GM12878 (cell line): ENCODE results near the gene RP9. TPM values are rescaled to one million over a fixed set of nuclear protein-coding genes. Genes with fewer than 3 reads are reported as not detected.

ENCODE experiments used
- ATAC-seq: fragments of 200-7000 bp; cut with Tn5 transposase; 3 replicates; pipeline ENCODE4 v1.9.1; 2020; ENCODE audit warnings: mild to moderate bottlenecking, moderate library complexity
- BruUV-seq: library from RNA; stranded (reverse); fragments of 400-500 nt; replicated peaks from 2 replicates; lab custom pipeline; 2021; lab: Mats Ljungman, UMichigan
- CTCF ChIA-PET: fragments of 300-600 bp; sonication (Branson Sonifier 250); formaldehyde crosslinking; extraction: SDS; loops from one replicate; lab custom pipeline; 2021; ENCODE audit warnings: inconsistent platforms; lab: Yijun Ruan, JAX
- POLR2A ChIA-PET: fragments of 350-600 bp; formaldehyde crosslinking; extraction: SDS; loops from one replicate; lab custom pipeline; 2021; ENCODE audit warnings: inconsistent platforms; lab: Charles Lee
- RAD21 ChIA-PET: fragments of 300-600 bp; sonication (Branson Sonifier 250); formaldehyde crosslinking; loops from one replicate; lab custom pipeline; 2023; ENCODE audit warnings: antibody characterized with exemption; ENCODE audit not compliant: unreplicated experiment; lab: Charles Lee
- SMC1A ChIA-PET: fragments of 300-600 bp; sonication (Branson Sonifier 250); formaldehyde crosslinking; loops from one replicate; lab custom pipeline; 2023; ENCODE audit not compliant: unreplicated experiment, uncharacterized antibody; lab: Charles Lee
- DNase-seq: peaks from one replicate; pipeline ENCODE4 v3.0.0-alpha.2; 2011; ENCODE audit warnings: low read depth, low spot score
- FAIRE-seq: peaks from 3 replicates; lab custom pipeline; 2011; peaks lifted over from hg19 to GRCh38; lab: Jason Lieb, UNC
- H2AFZ ChIP-seq: 2 replicates; pipeline ENCODE4 v1.6.0; 2011; ENCODE audit warnings: low read depth, low read length, control low read depth; ENCODE audit not compliant: control insufficient read depth
- H3K27ac ChIP-seq: 2 replicates; pipeline ENCODE4 v1.5.1; 2011; ENCODE audit warnings: control low read depth; ENCODE audit not compliant: control insufficient read depth, insufficient read depth
- H3K27me3 ChIP-seq, 2 experiments: replicated peaks in 1 of 2; 2 replicates each; pipeline versions ENCODE4 v1.6.0 to v1.6.1; 2011; ENCODE audit warnings: low read length in 1 of 2; ENCODE audit not compliant: control insufficient read depth in 2 of 2, insufficient read depth in 2 of 2
- H3K36me3 ChIP-seq, 2 experiments: 2 replicates each; pipeline ENCODE4 v1.5.1; 2011; ENCODE audit warnings: low read length in 1 of 2; ENCODE audit not compliant: control insufficient read depth in 2 of 2, insufficient read depth in 2 of 2
- H3K4me1 ChIP-seq: 2 replicates; pipeline ENCODE4 v1.6.1; 2011; ENCODE audit warnings: mild to moderate bottlenecking, low read length, moderate library complexity, mixed read lengths; ENCODE audit not compliant: control insufficient read depth, insufficient read depth
- H3K4me2 ChIP-seq: 2 replicates; pipeline ENCODE4 v1.6.0; 2011; ENCODE audit warnings: control low read depth; ENCODE audit not compliant: control insufficient read depth, insufficient read depth
- H3K4me3 ChIP-seq: fragments of 200-600 bp; sonication (generic); 2 replicates; pipeline ENCODE4 v1.5.1; 2016
- H3K79me2 ChIP-seq: 2 replicates; pipeline ENCODE4 v1.6.0; 2011; ENCODE audit warnings: low read length; ENCODE audit not compliant: control insufficient read depth, insufficient read depth
- H3K9ac ChIP-seq: 2 replicates; pipeline ENCODE4 v1.8.0; 2011; ENCODE audit warnings: low read length, control low read depth, mixed read lengths; ENCODE audit not compliant: control insufficient read depth, insufficient read depth
- H3K9me3 ChIP-seq: replicated peaks from 3 replicates; pipeline ENCODE4 v1.5.1; 2011; ENCODE audit warnings: mild to moderate bottlenecking, low read length; ENCODE audit not compliant: control insufficient read depth, insufficient read depth
- H4K20me1 ChIP-seq: 2 replicates; pipeline ENCODE4 v1.6.0; 2011; ENCODE audit not compliant: control insufficient read depth, insufficient read depth
- CBX5 ChIP-seq: sonication (generic); IDR thresholded peaks from 2 replicates; pipeline ENCODE4 v1.6.1; 2016; ENCODE audit warnings: low read depth, moderate library complexity, mild to moderate bottlenecking, inconsistent platforms
- EGR1 ChIP-seq, 2 experiments: IDR thresholded peaks; 1 replicate in 1 of 2; 2 replicates in 1 of 2; pipeline ENCODE4 v1.6.1; 2011 to 2012; ENCODE audit warnings: low read depth in 2 of 2, low read length in 2 of 2, borderline replicate concordance in 1 of 2, mild to moderate bottlenecking in 1 of 2, moderate library complexity in 1 of 2
- GABPA ChIP-seq: IDR thresholded peaks from 2 replicates; pipeline ENCODE4 v1.6.1; 2014; ENCODE audit warnings: antibody characterized with exemption, low read depth, mild to moderate bottlenecking, inconsistent platforms
- IRF5 ChIP-seq: fragments of 450-650 bp; IDR thresholded peaks from 2 replicates; pipeline ENCODE4 v1.6.1; 2017; ENCODE audit warnings: borderline replicate concordance
- MEF2A ChIP-seq: IDR thresholded peaks from 2 replicates; pipeline ENCODE4 v1.6.1; 2011; ENCODE audit warnings: low read depth, mild to moderate bottlenecking, low read length, moderate library complexity; ENCODE audit not compliant: insufficient read depth
- NFYB ChIP-seq: IDR thresholded peaks from 2 replicates; pipeline ENCODE4 v1.6.1; 2011; ENCODE audit warnings: low read depth, mild to moderate bottlenecking, low read length, improper control_type of control experiment, moderate library complexity; ENCODE audit not compliant: insufficient read depth
- NR2C2 ChIP-seq: IDR thresholded peaks from 2 replicates; pipeline ENCODE4 v1.6.1; 2011; ENCODE audit warnings: borderline replicate concordance, low read depth; ENCODE audit not compliant: control insufficient read depth, insufficient read length
- PML ChIP-seq: IDR thresholded peaks from 2 replicates; pipeline ENCODE4 v1.6.1; 2012; ENCODE audit warnings: low read length, inconsistent platforms
- RBBP5 ChIP-seq: fragments of 200-600 bp; sonication (generic); conservative IDR thresholded peaks from 2 replicates; pipeline ENCODE4 v1.6.1; 2016
- REST ChIP-seq: IDR thresholded peaks from 2 replicates; pipeline ENCODE4 v1.6.1; 2012; ENCODE audit warnings: mild to moderate bottlenecking, low read depth, low read length
- SKIL ChIP-seq: fragments of 450-650 bp; IDR thresholded peaks from 2 replicates; pipeline ENCODE4 v1.6.1; 2017; ENCODE audit warnings: mild to moderate bottlenecking, low read depth, inconsistent platforms; ENCODE audit not compliant: poor library complexity, severe bottlenecking
- SRF ChIP-seq, 2 experiments: IDR thresholded peaks; 2 replicates each; pipeline ENCODE4 v1.6.1; 2011; ENCODE audit warnings: low read depth in 2 of 2, low read length in 2 of 2, mild to moderate bottlenecking in 1 of 2, moderate library complexity in 1 of 2
- SUPT20H ChIP-seq: IDR thresholded peaks from 2 replicates; pipeline ENCODE4 v1.6.1; 2011; ENCODE audit warnings: low read depth, mild to moderate bottlenecking, low read length, moderate library complexity, borderline replicate concordance; ENCODE audit not compliant: control insufficient read depth
- ZBTB4 ChIP-seq: fragments of 450-650 bp; formaldehyde crosslinking; IDR thresholded peaks from 2 replicates; pipeline ENCODE4 v1.4.0; 2022; ENCODE audit warnings: mild to moderate bottlenecking, moderate library complexity
- WGBS: methylation state at CpG from one replicate; pipeline ENCODE4 v1.1.6; 2016; ENCODE audit warnings: low lambda C conversion rate; ENCODE audit not compliant: insufficient replicate concordance, insufficient coverage; ENCODE audit errors: missing lambda C conversion rate; 5-methylcytosine and 5-hydroxymethylcytosine counted together
- in situ Hi-C: fragments of 300-500 bp; cut with MboI; formaldehyde crosslinking; loops from 9 replicates; pipeline ENCODE4 v1.14.3; 2018; ENCODE audit warnings: mixed read lengths
- intact Hi-C: fragments of 100-400 bp; cut with micrococcal nuclease; formaldehyde crosslinking; loops from one replicate; pipeline ENCODE4 v1.14.2; 2022; ENCODE audit not compliant: unreplicated experiment
- polyA plus RNA-seq, 11 experiments: library from polyadenylated mRNA; depleted of rRNA in 4 of 11; unstranded in 6 of 11; stranded (reverse) in 5 of 11; fragments of >200 nt; fragmentation: Nextera tagmentation in 4 of 11; fragmentation: Illumina TruSeq in 1 of 11; extraction: Ambion mirVana in 4 of 11; extraction: Trizol in 1 of 11; gene quantifications; 1 replicate in 1 of 11; 2 replicates in 10 of 11; pipeline versions ENCODE4 v1.2.1 to v1.2.3, GENCODE V29; 2011 to 2016; ENCODE audit warnings: inconsistent platforms in 2 of 11, missing spikeins in 2 of 11, low read depth in 1 of 11
- total RNA-seq, 4 experiments: library from RNA; depleted of rRNA in 3 of 4; stranded (reverse); fragments of >200 nt in 3 of 4; fragmentation: Illumina TruSeq in 1 of 4; extraction: Trizol in 1 of 4; gene quantifications; 2 replicates each; pipeline versions ENCODE4 v1.2.1 to v1.2.3, GENCODE V29; 2013 to 2021

Gene RP9
- total and polyA plus RNA-seq, 10 of the 15 experiments (the other 5 are each of a cell fraction or from before 2014, with no cell fraction given): 7.6 to 25.3 (median 16.9) TPM

GRCh38 chr7:33118383-33118782 lies 9.2 kb upstream of the RP9 start:
- H3K36me3 ChIP-seq: no peaks in the 10 kb centered on the region
- TF ChIP-seq SUPT20H (no peak), SRF (IDR thresholded peaks at IDR 0.05; ENCODE audit: low read depth in 2 of 2, low read length in 2 of 2) (no peak), EGR1 (IDR thresholded peaks at IDR 0.05; ENCODE audit: borderline replicate concordance in 1 of 2, low read depth in 2 of 2, low read length in 2 of 2) (no peak), CBX5 (no peak), NFYB (no peak), REST (no peak), PML (no peak), IRF5 (no peak), RBBP5 (no peak), NR2C2 (no peak), GABPA (no peak), SKIL (no peak), MEF2A (no peak), ZBTB4 (CRISPR knock-in tag) (no peak)

More at GRCh38 chr7:33118383-33118782, 9.2 kb upstream of the RP9 start:
- H3K27ac ChIP-seq: no peak overlapping the region
- intact Hi-C loops (no loop called here), in situ Hi-C loops (no loop called here)
- H3K9ac ChIP-seq: no peak overlapping the region
- H3K4me1 ChIP-seq: no peaks in the 10 kb centered on the region
- DNase-seq (no peak), ATAC-seq (no peak), FAIRE-seq (no peak)
- H2AFZ ChIP-seq: no peak overlapping the region
- POLR2A ChIA-PET: no interaction called here
- SMC1A ChIA-PET: no interaction called here
- H3K4me3 ChIP-seq: no peak overlapping the region
- H3K4me2 ChIP-seq: no peak overlapping the region
- WGBS: 83% methylated on average over 3 of the region's 3 CpGs
- H4K20me1 ChIP-seq: no peaks in the 10 kb centered on the region
- RAD21 ChIA-PET: no interaction called here
- no peaks in the 10 kb centered on the region for H3K27me3 ChIP-seq
- BruUV-seq: no TSS peak
- H3K79me2 ChIP-seq: no peaks in the 10 kb centered on the region
- no peaks in the 10 kb centered on the region for H3K9me3 ChIP-seq
- CTCF ChIA-PET: no interaction called here
